Measurements from ENCODE around the gene HSD17B12.

GRCh38 chr11:43818220-43818619 is 137.7 kb downstream of the HSD17B12 start:
- TF ChIP-seq MAZ (IDR thresholded peaks at IDR 0.05; ENCODE audit: borderline replicate concordance, low read depth, low read length) (no peak), POLR2A (IDR thresholded peaks at IDR 0.05; ENCODE audit: low read depth, low read length) (no peak), MAFK (IDR thresholded peaks at IDR 0.05; ENCODE audit: low read depth, low read length) (no peak), CTCF (conservative IDR thresholded peaks at IDR 0.05; ENCODE audit: low read depth, low read length) (no peak), ELK1 (IDR thresholded peaks at IDR 0.05; ENCODE audit: borderline replicate concordance, low read depth, low read length) (no peak), RAD21 (IDR thresholded peaks at IDR 0.05; ENCODE audit: low read length) (no peak), MXI1 (IDR thresholded peaks at IDR 0.05; ENCODE audit: borderline replicate concordance, low read depth, low read length) (no peak), BHLHE40 (IDR thresholded peaks at IDR 0.05; ENCODE audit: low read depth, low read length) (no peak), USF2 (IDR thresholded peaks at IDR 0.05; ENCODE audit: low read depth, low read length) (no peak), RCOR1 (IDR thresholded peaks at IDR 0.05; ENCODE audit: insufficient replicate concordance, low read length) (no peak), CEBPB (IDR thresholded peaks at IDR 0.05; ENCODE audit: low read depth, low read length) (no peak), NFE2L2 (IDR thresholded peaks at IDR 0.05; ENCODE audit: low read depth, low read length) (no peak)

Data from IMR-90 (cell line).